Adrenal gland (tissue), 12 donors: ENCODE results near the gene MAPK11. TPM values are rescaled to one million over a fixed set of nuclear protein-coding genes. Genes with fewer than 3 reads are reported as not detected.

ENCODE experiments used
- DNase-seq, 7 donors: peaks; one replicate each; pipeline ENCODE4 v3.0.0-alpha.2; 2019 to 2020
- H3K27ac ChIP-seq, 5 donors: fragments of 200-600 bp; sonication (generic) in 4 of 5; 1 replicate in 3 of 5; 2 replicates in 2 of 5; pipeline versions ENCODE4 v1.5.1 to v1.8.0; 2016 to 2020; ENCODE audit warnings: mild to moderate bottlenecking in 1 of 5
- H3K27me3 ChIP-seq: fragments of 200-600 bp; 2 replicates; pipeline ENCODE4 v1.8.0; 2021
- H3K36me3 ChIP-seq, 2 donors: fragments of 200-600 bp; replicated peaks in 1 of 2; 1 replicate in 1 of 2; 2 replicates in 1 of 2; pipeline versions ENCODE4 v1.5.1 to v1.8.0; 2018 to 2022
- H3K4me1 ChIP-seq, 2 donors: fragments of 200-600 bp; replicated peaks in 1 of 2; 1 replicate in 1 of 2; 2 replicates in 1 of 2; pipeline versions ENCODE4 v1.5.1 to v1.8.0; 2018 to 2021
- H3K4me3 ChIP-seq, 4 donors: fragments of 200-600 bp; sonication (generic) in 3 of 4; one replicate each; pipeline ENCODE4 v1.5.1; 2016 to 2018
- H3K9me3 ChIP-seq, 3 donors: fragments of 200-600 bp; sonication (generic) in 1 of 3; replicated peaks in 1 of 3; 1 replicate in 2 of 3; 2 replicates in 1 of 3; pipeline versions ENCODE4 v1.5.1 to v1.8.0; 2016 to 2021
- POLR2A ChIP-seq, 2 donors: fragments of 450-650 bp; IDR thresholded peaks; one replicate each; pipeline ENCODE4 v1.6.1; 2017; ENCODE audit warnings: antibody characterized with exemption in 2 of 2, mild to moderate bottlenecking in 2 of 2, moderate library complexity in 1 of 2
- WGBS, 4 donors: extraction: QIAGEN DNeasy Blood & Tissue Kit in 2 of 4; methylation state at CpG; one replicate each; pipeline versions ENCODE4 v1.1.5 to v1.1.7; 2013 to 2017; 5-methylcytosine and 5-hydroxymethylcytosine counted together
- intact Hi-C, 2 donors: fragments of 100-400 bp; cut with DNase I; formaldehyde crosslinking; loops; one replicate each; pipeline versions ENCODE4 v1.14.1 to v1.15.0; 2022 to 2023
- polyA plus RNA-seq, 3 donors: library from polyadenylated mRNA; stranded (reverse); fragments of 200-250 nt in 2 of 3; fragments of 350-450 nt in 1 of 3; fragmentation: Illumina TruSeq in 1 of 3; extraction: RNeasy Lipid Tissue Mini Kit (QIAGEN cat#74804) in 1 of 3; gene quantifications; one replicate each; pipeline ENCODE4 v1.2.3, GENCODE V29; 2013 to 2014
- total RNA-seq, 9 donors: library from RNA; depleted of rRNA in 4 of 9; stranded (reverse); fragments of >200 nt in 4 of 9; fragments of 120-200 nt in 1 of 9; fragmentation: NEBNext Ultra II Directional in 1 of 9; extraction: Animal tissue kit (Norgen Biotek cat#: 25700) in 1 of 9; gene quantifications; one replicate each; pipeline versions ENCODE4 v1.1.0 to v1.2.4, GENCODE V29; 2013 to 2023
- TF ChIP-seq, protein P1 (sequence below), 6 experiments: fragments of 450-650 bp in 4 of 6; fragments of 200-600 bp in 2 of 6; sonication (generic) in 1 of 6; IDR thresholded peaks; 1 replicate in 5 of 6; 2 replicates in 1 of 6; pipeline versions ENCODE4 v1.5.1 to v1.8.0; 2016 to 2021; ENCODE audit warnings: antibody characterized with exemption in 6 of 6, mild to moderate bottlenecking in 2 of 6, moderate library complexity in 1 of 6
- donor health status: healthy with polysubstance abuse.
- donor health status: Bipolar disorder and iron deficiency.
- donor health status: DM: yes; HTN: yes; CAD: no.
- donor health status: DM: no; HTN: no; CAD: no.
- donor health status: DM: no; HTN: no; CAD: no.
- donor health status: DM: yes; HTN: yes; CAD: no.

MAPK11 gene
- total and polyA plus RNA-seq, 12 donors = 2.0 to 29.5 (median 6.7) TPM

DNA sequence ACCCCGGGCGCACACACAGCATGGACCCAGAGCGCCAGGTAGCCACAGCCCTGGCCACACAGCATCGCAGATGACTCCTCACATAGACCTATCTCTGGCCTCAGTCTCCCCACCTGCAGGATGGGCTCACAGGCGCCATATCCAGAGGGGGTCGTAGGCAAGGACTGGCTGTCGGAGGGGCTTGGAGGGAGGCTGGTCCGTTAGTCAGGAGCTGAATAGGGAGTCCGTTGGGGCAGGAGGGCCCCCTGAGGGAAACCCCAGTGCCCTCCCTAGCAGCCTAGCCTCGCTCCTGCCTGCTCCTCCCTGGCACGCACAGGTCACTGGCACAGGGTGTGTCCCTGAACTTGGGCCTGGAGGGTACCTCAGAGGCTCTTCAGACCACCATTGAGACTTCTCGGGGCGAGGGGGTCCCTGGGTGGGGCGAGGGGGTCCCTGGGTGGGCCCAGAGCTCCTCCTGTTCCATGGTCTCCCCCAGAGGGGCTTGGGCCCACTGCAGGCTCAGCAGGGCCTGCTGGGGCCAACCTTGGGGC is 35.3 kb upstream of the MAPK11 start:
- H3K4me3 ChIP-seq = peak overlapping the region in 2 of 4 donors; percentile 20 to 99
- peaks cover 74 to 79% of the 10 kb centered on the region in 2 donors for H3K4me1 ChIP-seq
- TF ChIP-seq POLR2A (IDR thresholded peaks at IDR 0.05) = no peak
- TF ChIP-seq, protein P1, sequence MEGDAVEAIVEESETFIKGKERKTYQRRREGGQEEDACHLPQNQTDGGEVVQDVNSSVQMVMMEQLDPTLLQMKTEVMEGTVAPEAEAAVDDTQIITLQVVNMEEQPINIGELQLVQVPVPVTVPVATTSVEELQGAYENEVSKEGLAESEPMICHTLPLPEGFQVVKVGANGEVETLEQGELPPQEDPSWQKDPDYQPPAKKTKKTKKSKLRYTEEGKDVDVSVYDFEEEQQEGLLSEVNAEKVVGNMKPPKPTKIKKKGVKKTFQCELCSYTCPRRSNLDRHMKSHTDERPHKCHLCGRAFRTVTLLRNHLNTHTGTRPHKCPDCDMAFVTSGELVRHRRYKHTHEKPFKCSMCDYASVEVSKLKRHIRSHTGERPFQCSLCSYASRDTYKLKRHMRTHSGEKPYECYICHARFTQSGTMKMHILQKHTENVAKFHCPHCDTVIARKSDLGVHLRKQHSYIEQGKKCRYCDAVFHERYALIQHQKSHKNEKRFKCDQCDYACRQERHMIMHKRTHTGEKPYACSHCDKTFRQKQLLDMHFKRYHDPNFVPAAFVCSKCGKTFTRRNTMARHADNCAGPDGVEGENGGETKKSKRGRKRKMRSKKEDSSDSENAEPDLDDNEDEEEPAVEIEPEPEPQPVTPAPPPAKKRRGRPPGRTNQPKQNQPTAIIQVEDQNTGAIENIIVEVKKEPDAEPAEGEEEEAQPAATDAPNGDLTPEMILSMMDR (IDR thresholded peaks at IDR 0.05) = peak in 2 of 6 experiments; percentile 9 to 11
- H3K27ac ChIP-seq = peak overlapping the region; percentile 84 to 97 (median 94)
- no peaks in the 10 kb centered on the region for H3K36me3 ChIP-seq
- H3K9me3 ChIP-seq = no peaks in the 10 kb centered on the region
- H3K27me3 ChIP-seq = no peaks in the 10 kb centered on the region
- no peak for DNase-seq
- intact Hi-C loops = no loop called here
- 40 to 52% (median 44%) methylated on average over 7 to 14 of the region's 14 CpGs for WGBS, 4 donors

DNA sequence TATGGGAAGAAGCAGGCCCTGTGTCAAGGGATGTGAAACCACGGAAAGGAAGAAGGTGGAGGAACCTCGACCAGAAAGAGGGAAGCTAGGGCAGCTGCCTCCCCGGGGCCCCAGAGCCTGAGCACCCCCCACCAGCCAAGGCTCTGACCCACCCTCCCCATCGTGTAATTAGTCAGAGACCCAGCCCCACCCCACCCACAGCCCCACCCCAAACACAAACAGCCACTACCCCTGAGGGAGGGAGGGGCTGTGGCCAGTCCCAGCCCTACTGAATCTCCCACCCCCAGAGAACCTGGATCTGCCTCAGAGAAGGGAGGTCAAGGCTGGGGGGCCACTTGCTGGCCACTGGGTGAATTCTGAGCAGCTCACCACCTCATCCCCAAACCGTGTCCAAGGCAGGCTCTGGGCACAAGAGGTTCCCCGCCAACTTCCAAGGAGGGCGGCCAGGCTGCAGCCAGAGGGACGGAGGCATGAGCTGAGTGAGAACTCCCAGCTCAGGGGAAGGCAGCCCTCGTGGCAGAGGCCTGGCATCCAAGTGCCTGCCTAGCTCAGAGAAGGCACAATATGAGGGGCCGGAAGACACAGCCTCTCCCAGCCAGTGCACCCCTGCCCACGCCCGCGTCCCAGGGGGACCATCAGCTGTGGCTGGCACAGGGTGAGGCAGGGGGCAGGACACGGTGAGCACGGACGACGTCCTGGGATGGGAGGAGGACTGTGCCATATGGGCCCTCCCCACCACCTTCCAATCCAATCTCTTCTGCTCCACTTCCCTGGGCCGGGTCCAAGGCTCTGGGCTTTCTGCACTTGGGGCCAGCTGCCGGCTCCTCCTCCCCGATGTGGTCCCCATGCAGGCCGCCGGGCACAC is 34.6 kb upstream of the MAPK11 start:
- H3K27ac ChIP-seq = peak overlapping the region; percentile 84 to 97 (median 94)
- intact Hi-C loops = no loop called here
- H3K4me3 ChIP-seq = peak overlapping the region in 1 of 4 donors; percentile 99
- H3K36me3 ChIP-seq = no peaks in the 10 kb centered on the region
- H3K4me1 ChIP-seq = peaks cover 81 to 85% of the 10 kb centered on the region in 2 donors
- peak in 6 of 7 donors; percentile 54 to 81 (median 71) for DNase-seq
- H3K27me3 ChIP-seq = no peaks in the 10 kb centered on the region
- peak in 1 of 2 donors; percentile 12 for TF ChIP-seq POLR2A (IDR thresholded peaks at IDR 0.05)
- TF ChIP-seq, protein P1 (IDR thresholded peaks at IDR 0.05) = no peak
- no peaks in the 10 kb centered on the region for H3K9me3 ChIP-seq
- 22 to 28% (median 23%) methylated on average over 9 to 22 of the region's 22 CpGs for whole genome bisulfite sequencing, 4 donors

DNA sequence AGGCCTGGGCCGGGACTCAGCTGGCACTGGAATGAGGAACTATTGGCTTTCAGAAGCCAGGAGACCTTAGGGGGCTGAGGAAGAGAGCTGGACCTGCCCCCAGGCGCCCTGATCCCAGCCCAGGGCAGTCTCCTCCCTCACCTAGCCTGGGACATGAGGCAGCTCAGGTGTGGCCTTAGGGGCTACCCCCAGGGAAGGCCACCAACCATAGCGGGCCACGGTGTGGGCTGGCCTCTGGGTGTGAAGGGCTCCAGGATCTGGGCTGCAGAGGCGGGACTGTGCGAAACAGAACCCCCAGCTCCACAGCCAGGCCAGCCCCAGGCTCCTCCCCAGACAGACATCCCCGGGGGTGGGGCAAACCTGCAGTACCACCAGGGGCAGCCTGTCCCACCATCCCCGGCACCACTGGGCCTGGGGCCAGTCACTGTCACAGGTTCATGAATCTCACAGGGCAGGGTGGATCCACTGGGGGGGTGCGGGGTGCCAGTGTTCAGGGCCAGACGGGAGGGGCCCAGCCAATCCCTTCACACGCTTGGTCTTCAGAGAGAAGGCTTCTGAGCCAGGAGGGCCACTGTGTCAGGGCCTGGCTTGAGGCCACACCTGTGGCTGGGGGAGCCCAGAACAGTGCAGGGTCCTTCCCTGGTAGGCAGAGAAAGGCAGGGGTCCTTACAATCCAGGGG is 33.8 kb upstream of the MAPK11 start:
- Histone ChIP-seq H3K4me3 (peak overlapping the region in 1 of 4 donors; percentile 99), H3K36me3 (no peaks in the 10 kb centered on the region), H3K27ac (peak overlapping the region; percentile 84 to 97 (median 94)), H3K27me3 (no peaks in the 10 kb centered on the region), H3K4me1 (peaks cover 81 to 85% of the 10 kb centered on the region in 2 donors), H3K9me3 (no peaks in the 10 kb centered on the region)
- peak; percentile 72 to 91 (median 90) for DNase-seq
- WGBS, 4 donors = 8 to 22% (median 15%) methylated on average over 5 to 11 of the region's 11 CpGs
- intact Hi-C loops = no loop called here
- TF ChIP-seq, protein P1 (IDR thresholded peaks at IDR 0.05) = peak in 3 of 6 experiments; percentile 23 to 37 (median 32)
- TF ChIP-seq POLR2A (IDR thresholded peaks at IDR 0.05) = no peak

DNA sequence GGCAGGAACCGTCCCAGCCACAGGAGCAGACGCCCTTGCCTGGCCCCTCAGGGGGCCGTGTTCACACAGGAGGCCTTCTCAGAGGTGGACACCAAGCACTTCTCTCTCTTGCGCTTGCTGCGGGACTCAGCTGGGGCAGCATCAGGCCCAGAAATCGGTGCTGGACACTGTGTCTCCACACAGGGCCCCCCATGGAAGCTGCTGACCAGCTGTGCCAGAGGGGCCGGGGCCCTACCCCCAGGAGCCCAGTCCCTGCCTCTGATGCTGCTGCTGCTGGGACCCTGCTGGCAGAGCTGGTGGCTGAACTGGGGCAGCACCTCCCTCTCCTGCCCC is 33.3 kb upstream of the MAPK11 start:
- Histone ChIP-seq H3K36me3 (no peaks in the 10 kb centered on the region), H3K9me3 (no peaks in the 10 kb centered on the region), H3K27me3 (no peaks in the 10 kb centered on the region), H3K27ac (peak overlapping the region; percentile 84 to 97 (median 94)), H3K4me1 (peaks cover 83 to 85% of the 10 kb centered on the region in 2 donors), H3K4me3 (peak overlapping the region in 1 of 4 donors; percentile 99)
- TF ChIP-seq POLR2A (IDR thresholded peaks at IDR 0.05) = no peak
- TF ChIP-seq, protein P1 (IDR thresholded peaks at IDR 0.05) = no peak
- DNase-seq = no peak
- whole genome bisulfite sequencing, 4 donors = 40 to 50% (median 41%) methylated on average over 1 to 7 of the region's 7 CpGs; no CpG with 5 or more reads in 1 of the 4 donors
- intact Hi-C loops = no loop called here
